ENCODE results near the gene ECEL1.

- TF ChIP-seq CTCF (IDR thresholded peaks at IDR 0.05) (no peak), POLR2A (IDR thresholded peaks at IDR 0.05) (no peak)
Measured at GRCh38 chr2:232431705-232432590, 55.7 kb downstream of the ECEL1 start.

Data from right lobe of liver (tissue), 4 donors.